ENCODE measurements around the gene RCSD1.

RCSD1 gene

GRCh38 chr1:167648978-167649744 is 19.1 kb downstream of the RCSD1 start:
- TF ChIP-seq, protein P1, sequence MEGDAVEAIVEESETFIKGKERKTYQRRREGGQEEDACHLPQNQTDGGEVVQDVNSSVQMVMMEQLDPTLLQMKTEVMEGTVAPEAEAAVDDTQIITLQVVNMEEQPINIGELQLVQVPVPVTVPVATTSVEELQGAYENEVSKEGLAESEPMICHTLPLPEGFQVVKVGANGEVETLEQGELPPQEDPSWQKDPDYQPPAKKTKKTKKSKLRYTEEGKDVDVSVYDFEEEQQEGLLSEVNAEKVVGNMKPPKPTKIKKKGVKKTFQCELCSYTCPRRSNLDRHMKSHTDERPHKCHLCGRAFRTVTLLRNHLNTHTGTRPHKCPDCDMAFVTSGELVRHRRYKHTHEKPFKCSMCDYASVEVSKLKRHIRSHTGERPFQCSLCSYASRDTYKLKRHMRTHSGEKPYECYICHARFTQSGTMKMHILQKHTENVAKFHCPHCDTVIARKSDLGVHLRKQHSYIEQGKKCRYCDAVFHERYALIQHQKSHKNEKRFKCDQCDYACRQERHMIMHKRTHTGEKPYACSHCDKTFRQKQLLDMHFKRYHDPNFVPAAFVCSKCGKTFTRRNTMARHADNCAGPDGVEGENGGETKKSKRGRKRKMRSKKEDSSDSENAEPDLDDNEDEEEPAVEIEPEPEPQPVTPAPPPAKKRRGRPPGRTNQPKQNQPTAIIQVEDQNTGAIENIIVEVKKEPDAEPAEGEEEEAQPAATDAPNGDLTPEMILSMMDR (IDR thresholded peaks at IDR 0.05; ENCODE audit: low read depth, low read length), result no peak
- DNase-seq, result no peak
- Histone ChIP-seq H3K4me3 (ENCODE audit: low read depth, low read length) (no peak overlapping the region), H3K36me3 (no peaks in the 10 kb centered on the region), H3K27me3 (no peaks in the 10 kb centered on the region), H3K4me1 (peaks cover 4% of the 10 kb centered on the region; the same call in 1 of the 2 replicates), H3K9me3 (no peaks in the 10 kb centered on the region)

GRCh38 chr1:167650269-167651160 is 20.5 kb downstream of the RCSD1 start:
- H3K9me3 ChIP-seq, result no peaks in the 10 kb centered on the region
- no peaks in the 10 kb centered on the region for H3K27me3 ChIP-seq
- no peak for DNase-seq
- no peaks in the 10 kb centered on the region for H3K36me3 ChIP-seq
- TF ChIP-seq, protein P1 (IDR thresholded peaks at IDR 0.05; ENCODE audit: low read depth, low read length), result no peak
- no peaks in the 10 kb centered on the region for H3K4me1 ChIP-seq
- no peak overlapping the region for H3K4me3 ChIP-seq (ENCODE audit: low read depth, low read length)

GRCh38 chr1:167651161-167651693 is 21.2 kb downstream of the RCSD1 start:
- TF ChIP-seq, protein P1 (IDR thresholded peaks at IDR 0.05; ENCODE audit: low read depth, low read length), result no peak
- Histone ChIP-seq H3K4me3 (ENCODE audit: low read depth, low read length) (no peak overlapping the region), H3K27me3 (no peaks in the 10 kb centered on the region), H3K4me1 (no peaks in the 10 kb centered on the region), H3K9me3 (no peaks in the 10 kb centered on the region), H3K36me3 (no peaks in the 10 kb centered on the region)
- DNase-seq, result no peak

DNA sequence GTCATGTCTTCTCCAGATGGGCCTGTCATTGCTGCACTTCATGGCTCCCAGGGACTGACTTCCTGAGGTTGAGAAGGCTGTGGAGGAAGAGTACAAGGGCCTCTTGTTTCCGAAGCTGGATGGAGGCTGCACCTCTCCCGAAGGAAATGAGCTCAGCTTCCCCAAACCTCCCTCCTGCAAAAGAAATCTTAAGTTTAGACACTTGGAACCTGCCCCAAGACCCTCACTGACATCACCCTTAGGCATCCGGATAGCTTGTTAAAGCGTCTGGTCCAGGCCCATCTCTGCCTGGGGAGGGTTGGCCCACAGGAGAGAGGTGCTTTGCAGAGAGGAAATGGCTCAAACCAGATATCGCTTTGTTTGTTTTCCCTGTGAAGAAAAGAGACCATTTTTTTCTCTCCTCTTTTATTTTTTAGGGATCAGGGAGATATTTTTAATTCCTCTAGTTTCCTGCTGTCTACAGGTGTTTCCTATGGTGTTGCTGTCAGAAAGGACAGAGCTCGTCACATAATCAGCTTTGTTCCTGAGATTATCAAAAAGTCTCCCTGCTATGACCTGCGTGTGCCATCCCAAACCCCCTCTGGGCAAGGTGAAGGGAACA is 25.0 kb downstream of the RCSD1 start:
- no peaks in the 10 kb centered on the region for H3K9me3 ChIP-seq
- peaks cover 11% of the 10 kb centered on the region for H3K4me1 ChIP-seq
- no peaks in the 10 kb centered on the region for H3K36me3 ChIP-seq
- H3K27me3 ChIP-seq, result no peaks in the 10 kb centered on the region
- TF ChIP-seq, protein P1 (IDR thresholded peaks at IDR 0.05; ENCODE audit: low read depth, low read length), result no peak
- no peak overlapping the region for H3K4me3 ChIP-seq (ENCODE audit: low read depth, low read length)
- DNase-seq, result no peak

- Histone ChIP-seq H3K9me3 (no peaks in the 10 kb centered on the region), H3K4me1 (peaks cover 11% of the 10 kb centered on the region), H3K4me3 (ENCODE audit: low read depth, low read length) (no peak overlapping the region), H3K36me3 (no peaks in the 10 kb centered on the region), H3K27me3 (no peaks in the 10 kb centered on the region)
- no peak for DNase-seq
- TF ChIP-seq, protein P1 (IDR thresholded peaks at IDR 0.05; ENCODE audit: low read depth, low read length), result no peak
Measured at GRCh38 chr1:167656657-167657056, 26.6 kb downstream of the RCSD1 start.

Measured in BE2C (cell line).